H1 (cell line): ENCODE data around the gene MCF2L2.

Experiments
- CREB1 ChIP-seq: IDR thresholded peaks from 2 replicates; pipeline ENCODE4 v1.6.1; 2012; ENCODE audit warnings: inconsistent platforms
- CTCF ChIP-seq, 3 experiments: IDR thresholded peaks; 1 replicate in 2 of 3; 2 replicates in 1 of 3; pipeline versions ENCODE4 v1.5.1 to v1.6.1; 2011; ENCODE audit warnings: low read length in 3 of 3, mild to moderate bottlenecking in 3 of 3, inconsistent platforms in 2 of 3, low read depth in 1 of 3, moderate library complexity in 1 of 3; ENCODE audit not compliant: insufficient read depth in 1 of 3; ENCODE audit errors: control extremely low read depth in 1 of 3
- EP300 ChIP-seq, 2 experiments: IDR thresholded peaks; 1 replicate in 1 of 2; 2 replicates in 1 of 2; pipeline ENCODE4 v1.6.1; 2011 to 2012; ENCODE audit warnings: low read depth in 2 of 2, low read length in 2 of 2, mild to moderate bottlenecking in 2 of 2, borderline replicate concordance in 1 of 2, inconsistent platforms in 1 of 2, moderate library complexity in 1 of 2
- MAX ChIP-seq: IDR thresholded peaks from 2 replicates; pipeline ENCODE4 v1.6.1; 2012; ENCODE audit warnings: inconsistent platforms
- POLR2A ChIP-seq, 2 experiments: IDR thresholded peaks; 1 replicate in 1 of 2; 2 replicates in 1 of 2; pipeline ENCODE4 v1.6.1; 2011; ENCODE audit warnings: low read depth in 2 of 2, low read length in 2 of 2, mild to moderate bottlenecking in 2 of 2; ENCODE audit errors: control extremely low read depth in 1 of 2
- RFX5 ChIP-seq: IDR thresholded peaks from 2 replicates; pipeline ENCODE4 v1.6.1; 2011; ENCODE audit warnings: low read depth, low read length, improper control_type of control experiment, borderline replicate concordance
- SIN3A ChIP-seq, 2 experiments: IDR thresholded peaks in 1 of 2; conservative IDR thresholded peaks in 1 of 2; 2 replicates each; pipeline ENCODE4 v1.6.1; 2011 to 2012; ENCODE audit warnings: low read length in 2 of 2, improper control_type of control experiment in 1 of 2, low read depth in 1 of 2, mild to moderate bottlenecking in 1 of 2
- USF2 ChIP-seq: IDR thresholded peaks from 2 replicates; pipeline ENCODE4 v1.6.1; 2011; ENCODE audit warnings: low read length, improper control_type of control experiment
- ZNF274 ChIP-seq: IDR thresholded peaks from 2 replicates; pipeline ENCODE4 v1.7.0; 2012; ENCODE audit warnings: low read length, borderline replicate concordance; ENCODE audit errors: extremely low read depth

- no peak for TF ChIP-seq EP300 (IDR thresholded peaks at IDR 0.05; ENCODE audit: borderline replicate concordance in 1 of 2, low read depth in 2 of 2, low read length in 2 of 2)
- no peak for TF ChIP-seq RFX5
- TF ChIP-seq MAX, result no peak
- TF ChIP-seq ZNF274, result no peak
- no peak for TF ChIP-seq CTCF (IDR thresholded peaks at IDR 0.05; ENCODE audit: control extremely low read depth in 1 of 3, insufficient read depth in 1 of 3, low read depth in 1 of 3, low read length in 3 of 3)
- no peak for TF ChIP-seq POLR2A (IDR thresholded peaks at IDR 0.05; ENCODE audit: control extremely low read depth in 1 of 2, low read depth in 2 of 2, low read length in 2 of 2)
- no peak for TF ChIP-seq CREB1
- no peak for TF ChIP-seq USF2
- no peak for TF ChIP-seq SIN3A (conservative IDR thresholded peaks at IDR 0.05 in 1 of 2, IDR thresholded peaks at IDR 0.05 in 1 of 2; ENCODE audit: low read depth in 1 of 2, low read length in 2 of 2)
These were observed 168.1 kb downstream of the MCF2L2 start for GRCh38 chr3:183260167-183260904.
